ENCODE data around the gene ANKRD40. TPM values are rescaled to one million over a fixed set of nuclear protein-coding genes. Genes with fewer than 3 reads are reported as not detected.

ANKRD40 gene
- total and polyA plus RNA-seq, 10 of the 15 experiments (the other 5 are each of a cell fraction or from before 2014, with no cell fraction given) = 5.9 to 21.7 (median 14.8) TPM

DNA sequence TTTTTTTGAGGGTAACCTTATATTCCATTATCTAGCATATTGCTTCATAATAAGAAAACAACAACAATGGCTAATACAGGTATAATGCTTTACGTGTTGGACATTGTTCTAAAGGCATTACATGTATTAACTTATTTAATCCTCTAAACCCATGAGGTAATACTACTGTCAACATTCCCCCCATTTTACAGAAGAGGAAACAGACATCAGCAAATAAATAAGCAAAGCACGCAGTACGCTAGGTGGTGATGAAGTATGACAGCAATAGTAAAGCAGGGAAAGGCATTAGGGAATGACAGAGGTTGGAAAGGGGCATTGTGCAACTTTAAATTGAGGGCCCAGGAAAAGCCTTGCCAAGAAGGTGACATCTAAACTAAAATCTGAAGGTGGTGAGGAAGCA is 4.6 kb downstream of the ANKRD40 start:
- no peak overlapping the region for H3K9ac ChIP-seq (ENCODE audit: control insufficient read depth, insufficient read depth, low read length)
- H3K9me3 ChIP-seq (replicated peaks; ENCODE audit: control insufficient read depth, insufficient read depth, low read length) = no peaks in the 10 kb centered on the region
- CTCF ChIA-PET = interaction anchor here (0.8 to 1.8 kb wide), 3 partner anchors 65 to 72 kb away, joined by 3 to 6 read pairs (median 3); no protein-coding TSS in a partner anchor
- no peak for FAIRE-seq
- SMC1A ChIA-PET (ENCODE audit: uncharacterized antibody, unreplicated experiment) = interaction anchor here (1.2 kb wide), 1 partner anchor 7 kb away, joined by 3 read pairs; no protein-coding TSS in a partner anchor
- H4K20me1 ChIP-seq (ENCODE audit: control insufficient read depth, insufficient read depth) = no peaks in the 10 kb centered on the region
- in situ Hi-C loops (cut with MboI) = no loop called here
- RAD21 ChIA-PET (ENCODE audit: unreplicated experiment) = no interaction called here
- peaks cover 28% of the 10 kb centered on the region for H3K79me2 ChIP-seq (ENCODE audit: control insufficient read depth, insufficient read depth, low read length)
- H3K4me3 ChIP-seq = no peak overlapping the region
- intact Hi-C loops (cut with micrococcal nuclease; ENCODE audit: unreplicated experiment) = no loop called here
- TF ChIP-seq TCF7 (IDR thresholded peaks at IDR 0.05; ENCODE audit: borderline replicate concordance) (no peak), RFX5 (IDR thresholded peaks at IDR 0.05; ENCODE audit: low read depth, low read length) (no peak), JUNB (IDR thresholded peaks at IDR 0.05) (no peak), HDGF (IDR thresholded peaks at IDR 0.05) (no peak), SUZ12 (IDR thresholded peaks at IDR 0.05; ENCODE audit: unreplicated experiment) (no peak), NFIC (IDR thresholded peaks at IDR 0.05; ENCODE audit: low read depth, low read length) (no peak), ZSCAN29 (IDR thresholded peaks at IDR 0.05) (no peak), JUND (IDR thresholded peaks at IDR 0.05; ENCODE audit: low read depth, low read length) (no peak), BACH1 (IDR thresholded peaks at IDR 0.05; ENCODE audit: borderline replicate concordance) (no peak), PML (IDR thresholded peaks at IDR 0.05; ENCODE audit: low read length) (no peak), IKZF1 (conservative IDR thresholded peaks at IDR 0.05) (no peak), ZNF217 (IDR thresholded peaks at IDR 0.05) (no peak), WRNIP1 (IDR thresholded peaks at IDR 0.05; ENCODE audit: borderline replicate concordance, low read depth, low read length) (no peak)
- TF ChIP-seq, protein P1, sequence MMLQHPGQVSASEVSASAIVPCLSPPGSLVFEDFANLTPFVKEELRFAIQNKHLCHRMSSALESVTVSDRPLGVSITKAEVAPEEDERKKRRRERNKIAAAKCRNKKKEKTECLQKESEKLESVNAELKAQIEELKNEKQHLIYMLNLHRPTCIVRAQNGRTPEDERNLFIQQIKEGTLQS (IDR thresholded peaks at IDR 0.05; ENCODE audit: borderline replicate concordance, extremely low read depth, low read depth, low read length) = no peak
- TF ChIP-seq, protein P2, sequence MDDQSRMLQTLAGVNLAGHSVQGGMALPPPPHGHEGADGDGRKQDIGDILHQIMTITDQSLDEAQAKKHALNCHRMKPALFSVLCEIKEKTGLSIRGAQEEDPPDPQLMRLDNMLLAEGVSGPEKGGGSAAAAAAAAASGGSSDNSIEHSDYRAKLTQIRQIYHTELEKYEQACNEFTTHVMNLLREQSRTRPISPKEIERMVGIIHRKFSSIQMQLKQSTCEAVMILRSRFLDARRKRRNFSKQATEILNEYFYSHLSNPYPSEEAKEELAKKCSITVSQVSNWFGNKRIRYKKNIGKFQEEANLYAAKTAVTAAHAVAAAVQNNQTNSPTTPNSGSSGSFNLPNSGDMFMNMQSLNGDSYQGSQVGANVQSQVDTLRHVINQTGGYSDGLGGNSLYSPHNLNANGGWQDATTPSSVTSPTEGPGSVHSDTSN (IDR thresholded peaks at IDR 0.05; ENCODE audit: insufficient replicate concordance, low read depth, low read length) = no peak
- TF ChIP-seq, protein P3, sequence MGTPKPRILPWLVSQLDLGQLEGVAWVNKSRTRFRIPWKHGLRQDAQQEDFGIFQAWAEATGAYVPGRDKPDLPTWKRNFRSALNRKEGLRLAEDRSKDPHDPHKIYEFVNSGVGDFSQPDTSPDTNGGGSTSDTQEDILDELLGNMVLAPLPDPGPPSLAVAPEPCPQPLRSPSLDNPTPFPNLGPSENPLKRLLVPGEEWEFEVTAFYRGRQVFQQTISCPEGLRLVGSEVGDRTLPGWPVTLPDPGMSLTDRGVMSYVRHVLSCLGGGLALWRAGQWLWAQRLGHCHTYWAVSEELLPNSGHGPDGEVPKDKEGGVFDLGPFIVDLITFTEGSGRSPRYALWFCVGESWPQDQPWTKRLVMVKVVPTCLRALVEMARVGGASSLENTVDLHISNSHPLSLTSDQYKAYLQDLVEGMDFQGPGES (IDR thresholded peaks at IDR 0.05) = no peak
- no peak for DNase-seq (ENCODE audit: low read depth, low spot score)
- POLR2A ChIA-PET = no interaction called here
- no peak overlapping the region for H3K27ac ChIP-seq (ENCODE audit: control insufficient read depth, insufficient read depth)
- 100% methylated on average over 3 of the region's 3 CpGs for WGBS (ENCODE audit: insufficient coverage, insufficient replicate concordance, low lambda C conversion rate, missing lambda C conversion rate)
- no peak for ATAC-seq
- no TSS peak for BruUV-seq (replicated peaks)
- no peaks in the 10 kb centered on the region for H3K4me1 ChIP-seq (ENCODE audit: control insufficient read depth, insufficient read depth, low read length)
- no peaks in the 10 kb centered on the region for H3K27me3 ChIP-seq (replicated peaks in 1 of 2; ENCODE audit: control insufficient read depth in 2 of 2, insufficient read depth in 2 of 2, low read length in 1 of 2)
- no peak overlapping the region for H2AFZ ChIP-seq (ENCODE audit: control insufficient read depth, low read depth, low read length)
- H3K4me2 ChIP-seq (ENCODE audit: control insufficient read depth, insufficient read depth) = no peak overlapping the region
- peaks cover 5 to 6% of the 10 kb centered on the region in 2 experiments for H3K36me3 ChIP-seq (ENCODE audit: control insufficient read depth in 2 of 2, insufficient read depth in 2 of 2, low read length in 1 of 2)
